GM21528 (cell line): ENCODE measurements around the gene TTLL1.
"Not testable (repeated sequence)": the region's sequence is repeated elsewhere in the genome, so short reads cannot be mapped to it uniquely, and the experiment has no call there.

Experiments
- ATAC-seq: cut with Tn5 transposase; IDR thresholded peaks from one replicate; pipeline ENCODE4 v1.9.1; 2021; ENCODE audit warnings: mild to moderate bottlenecking, moderate library complexity; ENCODE audit not compliant: unreplicated experiment, low FRiP score

TTLL1 gene

DNA sequence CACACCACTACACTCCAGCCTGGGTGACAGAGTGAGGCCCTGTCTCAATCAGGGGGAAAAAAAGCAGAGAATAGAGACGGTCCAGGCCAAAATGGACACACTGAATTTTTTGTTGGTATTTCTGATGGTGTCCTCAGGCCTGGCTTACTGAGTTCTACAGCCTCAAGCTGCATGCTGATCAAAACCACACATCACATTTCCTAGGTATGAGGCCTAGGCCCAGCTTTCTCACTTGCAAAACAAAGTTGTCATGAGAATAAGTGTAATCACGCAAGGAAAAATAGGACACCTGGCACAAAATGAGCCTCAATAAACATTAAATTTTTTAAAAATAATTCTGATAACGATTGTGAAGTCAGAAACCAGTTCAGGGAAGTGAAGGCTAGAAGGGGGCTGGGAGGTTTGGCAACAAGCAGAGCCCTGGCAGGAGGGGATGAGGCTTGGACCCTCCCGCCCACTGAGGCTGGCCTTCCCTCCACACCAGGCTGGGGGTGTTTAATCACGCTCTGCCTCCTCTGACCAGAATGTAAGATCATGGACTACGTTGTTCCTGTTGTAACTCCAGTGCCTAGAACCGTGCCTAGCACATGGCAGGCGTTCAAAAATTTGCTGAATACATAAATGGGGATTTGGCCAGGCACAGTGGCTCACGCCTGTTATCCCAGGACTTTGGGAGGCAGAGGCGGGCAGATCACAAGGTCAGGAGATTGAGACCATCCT lies 92.4 kb downstream of the TTLL1 start:
- no peak for ATAC-seq

DNA sequence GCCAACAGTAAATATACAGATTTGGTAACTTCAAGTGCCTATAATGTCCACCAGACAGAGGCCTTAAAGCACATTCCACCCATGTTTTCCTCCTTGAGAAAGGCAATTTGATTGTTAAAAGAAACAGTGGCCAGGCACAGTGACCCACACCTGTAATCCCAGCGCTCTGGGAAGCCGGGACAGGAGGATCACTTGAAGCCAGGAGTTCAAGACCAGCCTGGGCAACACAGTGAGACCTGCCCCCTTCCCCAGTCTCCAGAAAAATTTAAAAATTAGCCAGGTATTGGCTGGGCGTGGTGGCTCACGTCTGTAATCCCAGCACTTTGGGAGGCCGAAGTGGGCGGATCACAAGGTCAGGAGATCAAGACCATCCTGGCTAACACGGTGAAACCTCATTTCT lies 93.5 kb downstream of the TTLL1 start:
- not testable (repeated sequence) for ATAC-seq

DNA sequence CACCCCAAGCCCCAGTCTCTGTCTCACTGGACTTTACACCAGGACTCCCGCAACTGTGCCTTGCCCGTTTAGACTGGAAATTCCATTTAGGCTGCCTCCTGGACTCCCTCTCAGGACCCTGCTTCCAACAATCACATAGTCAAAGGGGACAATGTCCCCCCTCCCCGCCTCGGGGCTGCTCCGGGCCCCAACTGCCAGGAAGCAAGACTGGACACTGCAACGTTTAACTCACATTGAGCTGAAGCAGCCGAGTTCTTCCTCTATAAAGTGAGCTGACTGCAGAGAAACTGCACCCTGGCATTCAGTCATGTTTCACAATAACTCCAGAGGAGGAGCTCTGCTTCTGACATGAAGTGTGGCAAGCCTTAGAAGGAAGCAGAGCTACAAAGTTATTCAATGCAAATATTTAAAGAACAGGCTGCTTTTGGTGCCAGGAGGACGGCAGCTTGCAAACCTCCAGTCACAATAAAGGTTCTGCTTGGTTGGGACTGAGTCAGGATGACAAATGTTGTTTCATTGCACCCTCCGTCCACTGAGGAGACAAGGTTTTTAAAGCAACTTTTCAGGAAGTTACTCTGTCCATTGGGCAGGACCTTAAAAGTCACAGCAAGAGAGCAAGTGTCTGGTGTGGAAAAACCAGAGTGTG lies 94.2 kb downstream of the TTLL1 start:
- ATAC-seq = no peak

DNA sequence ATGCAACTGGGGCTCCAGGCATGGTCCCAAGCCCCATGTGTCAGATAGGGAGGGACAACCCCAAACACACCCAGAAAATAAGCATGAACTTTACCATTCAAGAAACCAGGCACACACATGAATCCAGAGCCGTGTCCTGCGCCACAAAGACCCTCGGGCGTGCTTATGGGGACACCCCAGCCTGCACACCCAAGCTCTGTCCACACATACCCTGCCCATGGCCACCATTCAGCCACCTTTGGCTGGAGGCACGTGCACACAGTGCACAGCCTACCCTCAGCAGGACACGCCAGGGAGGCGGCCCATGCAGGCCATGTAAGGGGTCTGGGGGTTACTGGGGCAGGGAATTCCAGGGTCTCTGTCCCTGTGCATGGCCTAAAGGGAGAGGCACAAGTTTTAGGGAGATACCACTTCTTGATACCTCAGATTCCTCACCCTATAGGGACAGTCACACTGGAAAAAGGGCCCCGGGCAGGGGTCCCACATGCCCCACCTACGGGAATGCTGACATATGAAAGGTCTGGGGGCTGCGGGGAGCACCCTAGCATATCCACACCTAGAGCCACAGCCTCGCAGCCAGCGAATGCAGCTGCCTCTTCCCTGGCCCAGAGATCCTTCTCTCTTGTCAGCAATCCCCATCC lies 94.8 kb downstream of the TTLL1 start:
- no peak for ATAC-seq

DNA sequence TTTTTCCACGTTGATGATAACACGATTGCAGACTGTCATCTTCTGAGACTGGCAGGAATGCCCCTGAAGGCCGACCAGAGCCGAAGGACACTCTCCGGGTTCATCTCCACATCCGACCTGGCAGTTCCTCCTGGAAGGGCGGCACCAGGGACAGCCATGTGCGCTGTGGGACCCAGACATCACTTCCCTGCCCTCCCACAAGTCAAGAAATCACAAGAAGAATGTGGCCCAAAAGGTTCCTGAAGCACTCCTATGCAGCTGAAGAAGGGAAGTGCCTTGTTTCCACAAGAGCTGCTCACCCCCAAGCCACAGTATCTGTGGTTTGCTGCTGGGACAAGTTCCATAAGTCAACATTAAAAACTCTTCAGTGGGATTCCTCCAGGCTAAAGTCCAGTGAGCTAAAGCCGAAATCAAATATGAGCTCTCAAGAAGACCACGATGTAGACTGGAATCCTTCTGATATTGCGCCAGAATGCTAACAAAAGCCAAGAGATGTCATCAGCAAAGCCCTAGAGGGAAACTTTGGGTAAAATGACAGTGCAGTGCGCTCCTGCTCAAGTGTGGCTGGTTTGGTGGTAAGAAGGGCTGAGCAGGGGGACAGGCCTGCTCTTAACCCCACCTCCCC lies 95.4 kb downstream of the TTLL1 start:
- ATAC-seq = no peak

DNA sequence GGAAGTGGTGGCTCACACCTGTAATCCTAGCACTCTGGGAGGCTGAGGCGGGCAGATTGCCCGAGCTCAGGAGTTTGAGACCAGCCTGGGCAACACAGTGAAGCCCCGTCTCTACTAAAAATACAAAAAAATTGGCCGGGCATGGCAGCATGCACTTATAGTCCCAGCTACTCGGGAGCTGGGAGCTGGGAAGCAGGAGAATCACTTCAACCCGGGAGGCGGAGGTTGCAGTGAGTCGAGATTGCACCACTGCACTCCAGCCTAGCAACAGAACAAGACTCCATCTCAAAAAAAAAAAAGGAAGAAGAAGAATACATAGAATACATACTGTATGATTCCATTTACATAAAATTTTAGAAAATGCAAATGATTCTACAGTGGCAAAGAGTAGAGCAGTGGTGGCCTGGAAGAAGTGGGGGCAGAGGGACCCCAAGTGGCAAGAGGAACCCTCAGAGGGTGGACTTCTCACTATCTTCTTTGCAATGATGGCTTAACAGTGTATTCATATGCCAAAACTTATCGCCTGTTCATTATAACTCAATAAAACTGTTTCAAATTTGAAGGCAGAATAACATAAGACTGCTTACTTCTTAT lies 96.2 kb downstream of the TTLL1 start:
- ATAC-seq = no peak

DNA sequence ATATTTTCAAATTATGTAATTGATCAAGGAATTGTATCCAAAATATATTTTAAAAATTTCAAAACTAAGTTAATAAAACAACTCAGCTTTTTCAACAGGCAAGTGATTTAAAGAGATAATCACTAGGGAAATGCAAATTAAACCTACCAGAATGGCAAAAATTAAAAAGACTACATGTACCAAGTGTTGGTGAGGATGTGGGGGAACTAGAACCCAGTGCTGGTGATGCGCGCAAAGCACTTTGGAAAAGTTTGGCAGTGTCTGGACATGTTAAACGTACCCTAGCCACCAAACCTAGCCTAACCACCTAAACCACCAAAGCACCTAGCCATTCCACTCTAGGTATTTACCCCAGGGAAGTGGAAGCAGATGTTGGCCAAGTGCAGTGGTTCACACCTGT lies 97.1 kb downstream of the TTLL1 start:
- no peak for ATAC-seq

DNA sequence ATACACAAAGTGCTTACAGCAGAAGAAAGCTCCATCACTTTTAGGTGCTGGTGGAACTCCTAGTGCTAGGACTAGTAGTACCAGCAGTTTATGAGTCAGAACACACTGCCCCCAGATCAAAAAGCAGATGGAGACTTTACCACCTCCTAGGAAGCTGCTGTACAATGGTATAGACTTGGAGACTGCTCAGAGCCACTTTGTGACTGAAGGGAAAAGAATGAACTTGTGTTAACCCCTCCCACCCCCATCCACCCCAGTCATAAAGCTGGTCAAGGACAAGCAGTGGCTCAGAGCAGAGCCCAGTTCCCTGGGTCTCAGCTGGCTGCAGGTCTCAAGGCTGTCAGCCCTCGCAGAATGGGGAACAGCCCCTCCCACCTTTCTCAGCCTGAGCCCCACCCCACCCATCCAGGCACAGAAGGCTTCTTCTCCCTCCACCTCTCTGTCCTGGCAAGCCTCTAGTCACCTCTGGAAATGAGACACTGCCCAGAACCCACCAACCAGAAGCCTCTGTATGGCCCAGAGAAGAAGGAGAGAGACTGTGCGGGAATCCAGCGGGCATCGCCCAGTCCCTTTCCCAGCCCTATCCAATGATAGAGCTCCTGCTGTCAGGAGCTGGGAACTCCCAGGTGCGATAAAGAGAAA lies 98.1 kb downstream of the TTLL1 start:
- no peak for ATAC-seq

DNA sequence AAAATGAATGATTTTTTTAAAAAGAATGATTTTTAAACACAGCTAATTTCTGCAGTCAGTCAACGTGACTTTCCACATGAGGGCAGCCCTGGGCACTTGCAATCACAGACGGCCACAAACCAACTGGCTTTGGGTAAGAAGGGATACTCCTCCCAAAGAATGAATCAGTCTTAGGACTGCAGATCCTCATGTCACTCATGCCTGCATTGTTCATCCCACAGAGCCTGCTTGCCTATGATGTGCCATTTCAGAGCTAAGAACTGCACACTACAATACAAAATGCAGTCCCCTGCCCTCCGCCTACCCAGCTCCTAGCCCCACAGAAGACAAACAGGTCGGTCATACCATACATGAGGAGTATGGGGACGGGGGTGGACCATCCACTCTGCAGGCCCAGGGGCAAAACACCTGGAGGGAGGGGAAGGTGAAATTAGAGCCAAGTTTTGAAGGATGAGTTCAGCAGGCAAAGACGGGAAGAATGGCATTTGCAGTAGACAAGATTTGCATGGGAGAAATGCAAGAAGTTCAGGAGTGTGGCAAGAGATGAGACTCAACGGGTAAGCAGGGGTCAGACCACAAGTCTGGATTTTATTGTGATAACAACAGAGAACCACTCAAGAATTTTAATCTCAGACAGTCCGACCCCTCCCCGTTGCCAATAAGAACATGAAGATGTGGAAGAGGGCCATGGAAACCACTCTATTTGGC lies 98.9 kb downstream of the TTLL1 start:
- ATAC-seq = no peak
